SK-N-SH (cell line): ENCODE results near the gene DRD4.

Experiments used
- CTCF ChIP-seq: fragments of 200-600 bp; sonication (generic); IDR thresholded peaks from 2 replicates; pipeline ENCODE4 v1.6.1; 2017; ENCODE audit warnings: antibody characterized with exemption, mild to moderate bottlenecking, moderate library complexity
- ELF1 ChIP-seq: IDR thresholded peaks from 2 replicates; pipeline ENCODE4 v1.4.0; 2012
- FOXJ3 ChIP-seq: sonication (generic); formaldehyde crosslinking; IDR thresholded peaks from 2 replicates; pipeline ENCODE4 v1.5.1; 2020; ENCODE audit warnings: mild to moderate bottlenecking, missing genetic modification reagents
- JUND ChIP-seq: IDR thresholded peaks from 2 replicates; pipeline ENCODE4 v1.4.0; 2012
- MAX ChIP-seq: IDR thresholded peaks from 2 replicates; pipeline ENCODE4 v1.4.0; 2012; ENCODE audit warnings: low read depth
- POLR2AphosphoS5 ChIP-seq: IDR thresholded peaks from 2 replicates; pipeline ENCODE4 v1.6.1; 2012; ENCODE audit warnings: low read depth, low read length
- RCOR1 ChIP-seq: fragments of 150-350 bp; IDR thresholded peaks from 2 replicates; pipeline ENCODE4 v1.6.1; 2017; ENCODE audit warnings: antibody characterized with exemption, low read length
- TCF12 ChIP-seq: IDR thresholded peaks from 2 replicates; pipeline ENCODE4 v1.4.0; 2012
- USF2 ChIP-seq: fragments of 150-350 bp; IDR thresholded peaks from 2 replicates; pipeline ENCODE4 v1.6.1; 2017; ENCODE audit warnings: antibody characterized with exemption, low read length, low read depth, borderline replicate concordance

- TF ChIP-seq TCF12: no peak
- no peak for TF ChIP-seq POLR2AphosphoS5
- peak; percentile 35 for TF ChIP-seq CTCF
- TF ChIP-seq RCOR1: no peak
- TF ChIP-seq MAX: no peak
- TF ChIP-seq ELF1: no peak
- TF ChIP-seq USF2: no peak
- TF ChIP-seq JUND: no peak
- TF ChIP-seq FOXJ3 (CRISPR knock-in tag): no peak
These were observed 24.7 kb upstream of the DRD4 start for GRCh38 chr11:612201-612960.
